ENCODE measurements around the gene EIF4G2.

GRCh38 chr11:10844796-10845195, 36.1 kb upstream of the EIF4G2 start:
- TF ChIP-seq CTCF (IDR thresholded peaks at IDR 0.05 in 4 of 5, conservative IDR thresholded peaks at IDR 0.05 in 1 of 5): no peak
- TF ChIP-seq POLR2A (IDR thresholded peaks at IDR 0.05): no peak

Data from gastrocnemius medialis (tissue), 4 donors.